H1 (cell line): ENCODE data around the gene FERMT1. TPM values are rescaled to one million over a fixed set of nuclear protein-coding genes. Genes with fewer than 3 reads are reported as not detected.

Experiments
- PHF8 ChIP-seq: fragments of 200-600 bp; sonication (generic); conservative IDR thresholded peaks from 2 replicates; pipeline ENCODE4 v1.7.1; 2012; ENCODE audit warnings: low read depth, mild to moderate bottlenecking, inconsistent platforms, low read length, moderate library complexity
- polyA plus RNA-seq, 7 experiments: library from polyadenylated mRNA; depleted of rRNA in 3 of 7; stranded (reverse) in 5 of 7; unstranded in 2 of 7; fragments of >200 nt in 5 of 7; fragments of 200-250 nt in 2 of 7; gene quantifications; 1 replicate in 5 of 7; 2 replicates in 1 of 7; 4 replicates in 1 of 7; pipeline versions ENCODE4 v1.2.1 to v1.2.3, GENCODE V29; 2011 to 2013; ENCODE audit warnings: missing spikeins in 2 of 7, mixed read lengths in 2 of 7
- total RNA-seq: library from RNA; stranded (reverse); fragmentation: NEBNext Ultra II Directional; extraction: Animal tissue kit (Norgen Biotek cat#: 25700); gene quantifications from 2 replicates; pipeline ENCODE4 v1.2.1, GENCODE V29; 2021
- TF ChIP-seq, protein P1 (sequence below): fragments of 300-600 bp; sonication (generic); IDR thresholded peaks from 2 replicates; pipeline ENCODE4 v1.7.1; 2012; ENCODE audit warnings: low read length, moderate library complexity, mild to moderate bottlenecking, inconsistent platforms; ENCODE audit not compliant: insufficient replicate concordance
- TF ChIP-seq, protein P2 (sequence below): IDR thresholded peaks from 2 replicates; pipeline ENCODE4 v1.6.1; 2011; ENCODE audit warnings: low read depth, mild to moderate bottlenecking, low read length; ENCODE audit not compliant: insufficient read depth

Gene FERMT1
- total and polyA plus RNA-seq, 2 of the 8 experiments (the other 6 are each of a cell fraction or from before 2014, with no cell fraction given) = 4.2 to 17.8 TPM

- TF ChIP-seq, protein P1, sequence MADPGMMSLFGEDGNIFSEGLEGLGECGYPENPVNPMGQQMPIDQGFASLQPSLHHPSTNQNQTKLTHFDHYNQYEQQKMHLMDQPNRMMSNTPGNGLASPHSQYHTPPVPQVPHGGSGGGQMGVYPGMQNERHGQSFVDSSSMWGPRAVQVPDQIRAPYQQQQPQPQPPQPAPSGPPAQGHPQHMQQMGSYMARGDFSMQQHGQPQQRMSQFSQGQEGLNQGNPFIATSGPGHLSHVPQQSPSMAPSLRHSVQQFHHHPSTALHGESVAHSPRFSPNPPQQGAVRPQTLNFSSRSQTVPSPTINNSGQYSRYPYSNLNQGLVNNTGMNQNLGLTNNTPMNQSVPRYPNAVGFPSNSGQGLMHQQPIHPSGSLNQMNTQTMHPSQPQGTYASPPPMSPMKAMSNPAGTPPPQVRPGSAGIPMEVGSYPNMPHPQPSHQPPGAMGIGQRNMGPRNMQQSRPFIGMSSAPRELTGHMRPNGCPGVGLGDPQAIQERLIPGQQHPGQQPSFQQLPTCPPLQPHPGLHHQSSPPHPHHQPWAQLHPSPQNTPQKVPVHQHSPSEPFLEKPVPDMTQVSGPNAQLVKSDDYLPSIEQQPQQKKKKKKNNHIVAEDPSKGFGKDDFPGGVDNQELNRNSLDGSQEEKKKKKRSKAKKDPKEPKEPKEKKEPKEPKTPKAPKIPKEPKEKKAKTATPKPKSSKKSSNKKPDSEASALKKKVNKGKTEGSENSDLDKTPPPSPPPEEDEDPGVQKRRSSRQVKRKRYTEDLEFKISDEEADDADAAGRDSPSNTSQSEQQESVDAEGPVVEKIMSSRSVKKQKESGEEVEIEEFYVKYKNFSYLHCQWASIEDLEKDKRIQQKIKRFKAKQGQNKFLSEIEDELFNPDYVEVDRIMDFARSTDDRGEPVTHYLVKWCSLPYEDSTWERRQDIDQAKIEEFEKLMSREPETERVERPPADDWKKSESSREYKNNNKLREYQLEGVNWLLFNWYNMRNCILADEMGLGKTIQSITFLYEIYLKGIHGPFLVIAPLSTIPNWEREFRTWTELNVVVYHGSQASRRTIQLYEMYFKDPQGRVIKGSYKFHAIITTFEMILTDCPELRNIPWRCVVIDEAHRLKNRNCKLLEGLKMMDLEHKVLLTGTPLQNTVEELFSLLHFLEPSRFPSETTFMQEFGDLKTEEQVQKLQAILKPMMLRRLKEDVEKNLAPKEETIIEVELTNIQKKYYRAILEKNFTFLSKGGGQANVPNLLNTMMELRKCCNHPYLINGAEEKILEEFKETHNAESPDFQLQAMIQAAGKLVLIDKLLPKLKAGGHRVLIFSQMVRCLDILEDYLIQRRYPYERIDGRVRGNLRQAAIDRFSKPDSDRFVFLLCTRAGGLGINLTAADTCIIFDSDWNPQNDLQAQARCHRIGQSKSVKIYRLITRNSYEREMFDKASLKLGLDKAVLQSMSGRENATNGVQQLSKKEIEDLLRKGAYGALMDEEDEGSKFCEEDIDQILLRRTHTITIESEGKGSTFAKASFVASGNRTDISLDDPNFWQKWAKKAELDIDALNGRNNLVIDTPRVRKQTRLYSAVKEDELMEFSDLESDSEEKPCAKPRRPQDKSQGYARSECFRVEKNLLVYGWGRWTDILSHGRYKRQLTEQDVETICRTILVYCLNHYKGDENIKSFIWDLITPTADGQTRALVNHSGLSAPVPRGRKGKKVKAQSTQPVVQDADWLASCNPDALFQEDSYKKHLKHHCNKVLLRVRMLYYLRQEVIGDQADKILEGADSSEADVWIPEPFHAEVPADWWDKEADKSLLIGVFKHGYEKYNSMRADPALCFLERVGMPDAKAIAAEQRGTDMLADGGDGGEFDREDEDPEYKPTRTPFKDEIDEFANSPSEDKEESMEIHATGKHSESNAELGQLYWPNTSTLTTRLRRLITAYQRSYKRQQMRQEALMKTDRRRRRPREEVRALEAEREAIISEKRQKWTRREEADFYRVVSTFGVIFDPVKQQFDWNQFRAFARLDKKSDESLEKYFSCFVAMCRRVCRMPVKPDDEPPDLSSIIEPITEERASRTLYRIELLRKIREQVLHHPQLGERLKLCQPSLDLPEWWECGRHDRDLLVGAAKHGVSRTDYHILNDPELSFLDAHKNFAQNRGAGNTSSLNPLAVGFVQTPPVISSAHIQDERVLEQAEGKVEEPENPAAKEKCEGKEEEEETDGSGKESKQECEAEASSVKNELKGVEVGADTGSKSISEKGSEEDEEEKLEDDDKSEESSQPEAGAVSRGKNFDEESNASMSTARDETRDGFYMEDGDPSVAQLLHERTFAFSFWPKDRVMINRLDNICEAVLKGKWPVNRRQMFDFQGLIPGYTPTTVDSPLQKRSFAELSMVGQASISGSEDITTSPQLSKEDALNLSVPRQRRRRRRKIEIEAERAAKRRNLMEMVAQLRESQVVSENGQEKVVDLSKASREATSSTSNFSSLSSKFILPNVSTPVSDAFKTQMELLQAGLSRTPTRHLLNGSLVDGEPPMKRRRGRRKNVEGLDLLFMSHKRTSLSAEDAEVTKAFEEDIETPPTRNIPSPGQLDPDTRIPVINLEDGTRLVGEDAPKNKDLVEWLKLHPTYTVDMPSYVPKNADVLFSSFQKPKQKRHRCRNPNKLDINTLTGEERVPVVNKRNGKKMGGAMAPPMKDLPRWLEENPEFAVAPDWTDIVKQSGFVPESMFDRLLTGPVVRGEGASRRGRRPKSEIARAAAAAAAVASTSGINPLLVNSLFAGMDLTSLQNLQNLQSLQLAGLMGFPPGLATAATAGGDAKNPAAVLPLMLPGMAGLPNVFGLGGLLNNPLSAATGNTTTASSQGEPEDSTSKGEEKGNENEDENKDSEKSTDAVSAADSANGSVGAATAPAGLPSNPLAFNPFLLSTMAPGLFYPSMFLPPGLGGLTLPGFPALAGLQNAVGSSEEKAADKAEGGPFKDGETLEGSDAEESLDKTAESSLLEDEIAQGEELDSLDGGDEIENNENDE = no peak
- TF ChIP-seq, protein P2, sequence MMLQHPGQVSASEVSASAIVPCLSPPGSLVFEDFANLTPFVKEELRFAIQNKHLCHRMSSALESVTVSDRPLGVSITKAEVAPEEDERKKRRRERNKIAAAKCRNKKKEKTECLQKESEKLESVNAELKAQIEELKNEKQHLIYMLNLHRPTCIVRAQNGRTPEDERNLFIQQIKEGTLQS = no peak
- TF ChIP-seq PHF8 = no peak
- TF ChIP-seq, all 59 proteins: peak for 0
These were observed 55.0 kb downstream of the FERMT1 start (continued) for GRCh38 chr20:6067763-6068318.
